ENCODE measurements around the gene TEX53. TPM values are rescaled to one million over a fixed set of nuclear protein-coding genes. Genes with fewer than 3 reads are reported as not detected.
A peak's percentile ranks its signal among the peaks of the same experiment; 100 is the strongest.

The TEX53 gene
- total and polyA plus RNA-seq, 10 of the 15 experiments (the other 5 are each of a cell fraction or from before 2014, with no cell fraction given) = not detected

GRCh38 chr9:114607671-114608524 is 49.7 kb downstream of the TEX53 start (continued):
- no peak; a peak in 1 of 4 replicates for TF ChIP-seq ETV6 (conservative IDR thresholded peaks at IDR 0.05 in 1 of 2, IDR thresholded peaks at IDR 0.05 in 1 of 2; ENCODE audit: borderline replicate concordance in 1 of 2, low read depth in 1 of 2)
- TF ChIP-seq LARP7 (IDR thresholded peaks at IDR 0.05) = no peak
- TF ChIP-seq DPF2 (IDR thresholded peaks at IDR 0.05) = 0 out of 2 replicates have a peak, but pooled peaks have one; percentile 35
- peak; percentile 89; the same call in 1 of the 2 replicates for TF ChIP-seq STAT3 (IDR thresholded peaks at IDR 0.05; ENCODE audit: low read depth, low read length)
- TF ChIP-seq CHD1 (IDR thresholded peaks at IDR 0.05; ENCODE audit: low read depth, low read length) = no peak
- no peak for TF ChIP-seq YY1 (IDR thresholded peaks at IDR 0.05; ENCODE audit: low read depth, low read length)
- no peak for TF ChIP-seq NR2C2 (IDR thresholded peaks at IDR 0.05; ENCODE audit: borderline replicate concordance, control insufficient read depth, insufficient read length, low read depth)
- no peak for TF ChIP-seq PKNOX1 (IDR thresholded peaks at IDR 0.05)
- no peak for TF ChIP-seq IRF3 (IDR thresholded peaks at IDR 0.05)
- TF ChIP-seq NBN (IDR thresholded peaks at IDR 0.05) = peak; percentile 95
- TF ChIP-seq EP300 (IDR thresholded peaks at IDR 0.05; ENCODE audit: borderline replicate concordance in 1 of 2, control insufficient read depth in 1 of 2, low read depth in 2 of 2, low read length in 2 of 2) = peak; percentile 63 to 78; a peak in 3 of 4 replicates
- no peak for TF ChIP-seq NKRF (conservative IDR thresholded peaks at IDR 0.05)
- TF ChIP-seq KDM1A (IDR thresholded peaks at IDR 0.05; ENCODE audit: borderline replicate concordance) = no peak
- TF ChIP-seq WRNIP1 (IDR thresholded peaks at IDR 0.05; ENCODE audit: borderline replicate concordance, low read depth, low read length) = no peak
- peak; percentile 77 for TF ChIP-seq BCL3 (IDR thresholded peaks at IDR 0.05; ENCODE audit: borderline replicate concordance, insufficient read depth, low read depth, low read length, poor library complexity, severe bottlenecking)
- no peak for TF ChIP-seq ZNF217 (IDR thresholded peaks at IDR 0.05)
- no peak for TF ChIP-seq NR2C1 (IDR thresholded peaks at IDR 0.05)
- TF ChIP-seq MLLT1 (IDR thresholded peaks at IDR 0.05) = peak; percentile 92
- TF ChIP-seq SP1 (IDR thresholded peaks at IDR 0.05; ENCODE audit: low read depth, low read length) = no peak
- TF ChIP-seq PML (IDR thresholded peaks at IDR 0.05; ENCODE audit: low read length) = no peak
- TF ChIP-seq SREBF1 (IDR thresholded peaks at IDR 0.05; ENCODE audit: low read length) = no peak
- 0 out of 3 replicates have a peak, but pooled peaks have one; percentile 46 for TF ChIP-seq POU2F2 (IDR thresholded peaks at IDR 0.05; ENCODE audit: borderline replicate concordance, low read depth, low read length)

All from GM12878 (cell line).